Sigmoid colon (tissue), 4 donors: Measurements from ENCODE around the gene SIN3B.

Source experiments
- CTCF ChIP-seq, 4 experiments: fragments of 450-650 bp in 3 of 4; fragments of 200-600 bp in 1 of 4; IDR thresholded peaks; one replicate each; pipeline ENCODE4 v1.5.1; 2016 to 2019; ENCODE audit warnings: antibody characterized with exemption in 4 of 4, mild to moderate bottlenecking in 3 of 4, moderate library complexity in 2 of 4
- POLR2A ChIP-seq, 2 donors: fragments of 450-650 bp; IDR thresholded peaks; one replicate each; pipeline ENCODE4 v1.6.1; 2016; ENCODE audit warnings: antibody characterized with exemption in 2 of 2, mild to moderate bottlenecking in 2 of 2, moderate library complexity in 2 of 2
- POLR2AphosphoS5 ChIP-seq, 4 donors: sonication (generic); formaldehyde crosslinking; IDR thresholded peaks; one replicate each; pipeline ENCODE4 v1.6.1; 2017; ENCODE audit warnings: antibody characterized with exemption in 4 of 4

GRCh38 chr19:16846901-16847300 lies 17.7 kb downstream of the SIN3B start:
- TF ChIP-seq CTCF (IDR thresholded peaks at IDR 0.05) (no peak), POLR2A (IDR thresholded peaks at IDR 0.05) (no peak), POLR2AphosphoS5 (IDR thresholded peaks at IDR 0.05) (no peak)
